SK-N-SH (cell line): ENCODE measurements around the gene AP1AR. TPM values are rescaled to one million over a fixed set of nuclear protein-coding genes. Genes with fewer than 3 reads are reported as not detected.

Experiments
- CTCF ChIA-PET: fragments of 300-600, 350-600 bp; formaldehyde crosslinking; extraction: SDS; loops from one replicate; lab custom pipeline; 2021; lab: Yijun Ruan, JAX
- POLR2A ChIA-PET: fragments of 350-600 bp; sonication (Branson Sonifier 250); formaldehyde crosslinking; extraction: SDS; loops from one replicate; lab custom pipeline; 2020; ENCODE audit warnings: antibody characterized with exemption, inconsistent platforms; lab: Yijun Ruan, JAX
- DNase-seq: peaks from one replicate; pipeline ENCODE4 v3.0.0; 2012
- H2AFZ ChIP-seq: fragments of 200-600 bp; sonication (generic); 2 replicates; pipeline ENCODE4 v1.8.1; 2016; ENCODE audit warnings: antibody characterized with exemption, mild to moderate bottlenecking, low read depth
- H3F3A ChIP-seq: fragments of 200-600 bp; sonication (generic); replicated peaks from 2 replicates; pipeline ENCODE3; 2016; ENCODE audit warnings: antibody characterized with exemption, mild to moderate bottlenecking; ENCODE audit not compliant: insufficient read depth
- H3K27ac ChIP-seq, 2 experiments: fragments of 200-500 bp in 1 of 2; fragments of 200-600 bp in 1 of 2; sonication (Bioruptor generic) in 1 of 2; sonication (generic), shearing (Covaris generic) in 1 of 2; 2 replicates each; pipeline versions ENCODE4 v1.5.1 to v1.6.1; 2014 to 2016; ENCODE audit warnings: low read depth in 2 of 2, inconsistent platforms in 1 of 2, low read length in 1 of 2, mild to moderate bottlenecking in 1 of 2, mixed read lengths in 1 of 2
- H3K27me3 ChIP-seq: fragments of 200-600 bp; sonication (generic), shearing (Covaris generic); 2 replicates; pipeline ENCODE4 v1.6.1; 2016; ENCODE audit warnings: mixed run types; ENCODE audit not compliant: insufficient read depth
- H3K36me3 ChIP-seq, 2 experiments: fragments of 200-500 bp in 1 of 2; fragments of 200-600 bp in 1 of 2; sonication (Bioruptor generic) in 1 of 2; sonication (generic) in 1 of 2; replicated peaks in 1 of 2; 2 replicates each; pipeline versions ENCODE3 to v1.5.1; 2014 to 2016; ENCODE audit warnings: low read length in 1 of 2, mild to moderate bottlenecking in 1 of 2; ENCODE audit not compliant: insufficient read depth in 2 of 2, control insufficient read depth in 1 of 2
- H3K4me1 ChIP-seq, 2 experiments: fragments of 200-500 bp in 1 of 2; fragments of 200-600 bp in 1 of 2; sonication (Bioruptor generic) in 1 of 2; sonication (generic), shearing (Covaris generic) in 1 of 2; 2 replicates each; pipeline versions ENCODE4 v1.5.1 to v1.6.1; 2014 to 2016; ENCODE audit warnings: low read depth in 1 of 2, low read length in 1 of 2, mixed run types in 1 of 2; ENCODE audit not compliant: insufficient read depth in 2 of 2, control insufficient read depth in 1 of 2
- H3K4me2 ChIP-seq: fragments of 200-600 bp; sonication (generic), shearing (Covaris generic); 2 replicates; pipeline ENCODE4 v1.6.1; 2017; ENCODE audit warnings: mixed run types
- H3K4me3 ChIP-seq, 2 experiments: fragments of 200-500 bp in 1 of 2; fragments of 200-600 bp in 1 of 2; sonication (Bioruptor generic) in 1 of 2; sonication (generic), shearing (Covaris generic) in 1 of 2; 2 replicates each; pipeline versions ENCODE4 v1.5.1 to v1.8.1; 2014 to 2016; ENCODE audit warnings: low read depth in 2 of 2, inconsistent platforms in 1 of 2, low read length in 1 of 2, mild to moderate bottlenecking in 1 of 2, mixed read lengths in 1 of 2, moderate library complexity in 1 of 2
- H3K79me2 ChIP-seq: fragments of 200-600 bp; sonication (generic); 2 replicates; pipeline ENCODE4 v1.8.1; 2017; ENCODE audit warnings: mild to moderate bottlenecking; ENCODE audit not compliant: insufficient read depth
- H3K9ac ChIP-seq: fragments of 200-600 bp; sonication (generic); 2 replicates; pipeline ENCODE4 v1.6.1; 2017; ENCODE audit warnings: mixed run types
- H3K9me2 ChIP-seq: fragments of 200-600 bp; sonication (generic); 2 replicates; pipeline ENCODE4 v1.6.1; 2017; ENCODE audit warnings: mixed run types
- H3K9me3 ChIP-seq: fragments of 200-600 bp; sonication (generic); 2 replicates; pipeline ENCODE4 v1.6.1; 2017; ENCODE audit warnings: mixed run types, mild to moderate bottlenecking, moderate library complexity
- H4K20me1 ChIP-seq: fragments of 200-600 bp; sonication (generic); 2 replicates; pipeline ENCODE4 v1.6.1; 2017; ENCODE audit warnings: mild to moderate bottlenecking, mixed run types; ENCODE audit not compliant: insufficient read depth
- ELF1 ChIP-seq: IDR thresholded peaks from 2 replicates; pipeline ENCODE4 v1.4.0; 2012
- FOSL2 ChIP-seq: IDR thresholded peaks from 2 replicates; pipeline ENCODE4 v1.4.0; 2012; ENCODE audit warnings: low read depth, mild to moderate bottlenecking, moderate library complexity, borderline replicate concordance
- GATA2 ChIP-seq: sonication (generic); formaldehyde crosslinking; IDR thresholded peaks from 2 replicates; pipeline ENCODE4 v1.5.0; 2020; ENCODE audit warnings: mild to moderate bottlenecking, missing genetic modification reagents
- JUND ChIP-seq: IDR thresholded peaks from 2 replicates; pipeline ENCODE4 v1.4.0; 2012
- MEF2A ChIP-seq: IDR thresholded peaks from 2 replicates; pipeline ENCODE4 v1.4.0; 2012; ENCODE audit warnings: low read depth, borderline replicate concordance
- NFIC ChIP-seq: IDR thresholded peaks from 2 replicates; pipeline ENCODE4 v1.4.0; 2012; ENCODE audit warnings: borderline replicate concordance
- POLR2AphosphoS5 ChIP-seq: IDR thresholded peaks from 2 replicates; pipeline ENCODE4 v1.6.1; 2012; ENCODE audit warnings: low read depth, low read length
- RAD21 ChIP-seq: IDR thresholded peaks from 2 replicates; pipeline ENCODE4 v1.6.1; 2012; ENCODE audit warnings: mild to moderate bottlenecking, low read length
- RCOR1 ChIP-seq: fragments of 150-350 bp; IDR thresholded peaks from 2 replicates; pipeline ENCODE4 v1.6.1; 2017; ENCODE audit warnings: antibody characterized with exemption, low read length
- REST ChIP-seq: IDR thresholded peaks from 2 replicates; pipeline ENCODE4 v1.6.1; 2012; ENCODE audit warnings: mild to moderate bottlenecking, low read depth, low read length, moderate library complexity
- RFX5 ChIP-seq: IDR thresholded peaks from 2 replicates; pipeline ENCODE4 v1.6.1; 2012; ENCODE audit warnings: mild to moderate bottlenecking, improper control_type of control experiment, low read length
- RXRA ChIP-seq: IDR thresholded peaks from 2 replicates; pipeline ENCODE4 v1.4.0; 2012; ENCODE audit warnings: low read depth, mild to moderate bottlenecking, borderline replicate concordance
- TAF1 ChIP-seq: IDR thresholded peaks from 2 replicates; pipeline ENCODE4 v1.6.1; 2012; ENCODE audit warnings: low read depth, mild to moderate bottlenecking, low read length, moderate library complexity, borderline replicate concordance
- TEAD4 ChIP-seq: IDR thresholded peaks from 2 replicates; pipeline ENCODE4 v1.4.0; 2012; ENCODE audit warnings: mild to moderate bottlenecking, borderline replicate concordance; ENCODE audit not compliant: insufficient read depth
- USF1 ChIP-seq: IDR thresholded peaks from 2 replicates; pipeline ENCODE4 v1.4.0; 2012; ENCODE audit warnings: low read depth, borderline replicate concordance
- USF2 ChIP-seq: fragments of 150-350 bp; IDR thresholded peaks from 2 replicates; pipeline ENCODE4 v1.6.1; 2017; ENCODE audit warnings: antibody characterized with exemption, low read length, low read depth, borderline replicate concordance
- YY1 ChIP-seq: IDR thresholded peaks from 2 replicates; pipeline ENCODE4 v1.4.0; 2012; ENCODE audit warnings: low read depth, mild to moderate bottlenecking
- WGBS: methylation state at CpG from one replicate; pipeline ENCODE4 v1.1.6; 2017; ENCODE audit warnings: low lambda C conversion rate; 5-methylcytosine and 5-hydroxymethylcytosine counted together
- polyA plus RNA-seq, 3 experiments: library from polyadenylated mRNA; depleted of rRNA; stranded (reverse); fragments of >200 nt; gene quantifications; 2 replicates each; pipeline ENCODE4 v1.2.3, GENCODE V29; 2012
- TF ChIP-seq, protein P1 (sequence below): fragments of 200-600 bp; sonication (generic); IDR thresholded peaks from 2 replicates; pipeline ENCODE4 v1.6.1; 2017; ENCODE audit warnings: antibody characterized with exemption, mild to moderate bottlenecking, moderate library complexity
- TF ChIP-seq, protein P2 (sequence below): fragments of 150-350 bp; IDR thresholded peaks from 2 replicates; pipeline ENCODE4 v1.6.1; 2016; ENCODE audit warnings: mild to moderate bottlenecking, low read depth, low read length

The AP1AR gene
- polyA plus RNA-seq, 1 of the 3 experiments (the other 2 are of a cell fraction) = 8.5 TPM

GRCh38 chr4:112257098-112257497 lies 25.5 kb downstream of the AP1AR start:
- CTCF ChIA-PET = interaction anchor here (0.8 to 2.1 kb wide), 4 partner anchors 10 to 158 kb away, joined by 3 to 8 read pairs (median 3); no protein-coding TSS in a partner anchor
- H3F3A ChIP-seq = no peaks in the 10 kb centered on the region
- H3K79me2 ChIP-seq = no peaks in the 10 kb centered on the region
- H3K4me1 ChIP-seq = no peaks in the 10 kb centered on the region
- TF ChIP-seq REST (no peak), USF1 (no peak), NFIC (no peak), YY1 (no peak)
- H3K4me2 ChIP-seq = no peak overlapping the region
- no peak overlapping the region for H3K4me3 ChIP-seq
- H3K9me2 ChIP-seq = no peaks in the 10 kb centered on the region; the same call in 1 of the 2 replicates
- no peak for DNase-seq
- no peaks in the 10 kb centered on the region for H4K20me1 ChIP-seq
- H2AFZ ChIP-seq = no peak overlapping the region
- H3K27ac ChIP-seq = no peak overlapping the region
- WGBS = 100% methylated on average over 2 of the region's 2 CpGs
- no peaks in the 10 kb centered on the region for H3K9me3 ChIP-seq
- no peak overlapping the region for H3K9ac ChIP-seq
- POLR2A ChIA-PET = no interaction called here
- no peaks in the 10 kb centered on the region for H3K27me3 ChIP-seq
- peaks cover 26 to 28% of the 10 kb centered on the region in 2 experiments for H3K36me3 ChIP-seq

DNA sequence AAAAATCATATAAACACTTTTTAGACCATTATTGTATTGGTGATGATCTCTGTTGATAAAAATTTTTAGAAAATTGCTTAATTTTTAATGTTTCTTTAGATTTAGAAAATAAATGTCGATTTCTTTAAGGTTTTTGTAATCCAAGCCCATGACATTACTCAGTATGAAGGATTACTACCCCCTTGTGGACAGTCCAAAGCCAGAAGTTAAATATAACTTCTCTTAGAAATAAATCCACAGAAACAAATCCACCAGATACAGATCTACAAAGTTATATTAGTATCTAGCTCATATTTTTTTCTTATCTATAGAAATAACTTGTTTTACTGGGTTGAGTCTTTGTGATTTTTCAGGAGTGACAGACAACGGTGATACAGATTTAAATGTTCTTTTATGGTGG lies 35.2 kb downstream of the AP1AR start:
- Histone ChIP-seq H3K9me3 (no peaks in the 10 kb centered on the region), H3K9me2 (no peaks in the 10 kb centered on the region), H2AFZ (no peak overlapping the region), H4K20me1 (no peaks in the 10 kb centered on the region), H3K79me2 (0 out of 2 replicates have a peak, but pooled peaks cover 5% of the 10 kb centered on the region), H3K27ac (no peak overlapping the region), H3K27me3 (no peaks in the 10 kb centered on the region), H3K9ac (no peak overlapping the region), H3K4me3 (no peak overlapping the region), H3F3A (peaks cover 12% of the 10 kb centered on the region), H3K4me2 (no peak overlapping the region), H3K36me3 (peaks cover 28 to 69% of the 10 kb centered on the region in 2 experiments), H3K4me1 (peaks cover 0 to 2% of the 10 kb centered on the region in 2 experiments; a peak in 1 of 4 replicates)
- ChIA-PET POLR2A (no interaction called here), CTCF (interaction anchor here (0.6 to 2.9 kb wide), 16 partner anchors 9 to 203 kb away, joined by 3 to 18 read pairs (median 4); partner anchors contain the start of genes AP1AR and TIFA)
- peak; percentile 12 for DNase-seq
- WGBS = 70% methylated on average over 2 of the region's 2 CpGs
- TF ChIP-seq RCOR1 = no peak
- no peak for TF ChIP-seq POLR2AphosphoS5
- TF ChIP-seq RFX5 = no peak
- no peak for TF ChIP-seq FOSL2
- TF ChIP-seq TAF1 = no peak
- peak; percentile 51 for TF ChIP-seq RAD21
- TF ChIP-seq TEAD4 = no peak
- TF ChIP-seq, protein P1, sequence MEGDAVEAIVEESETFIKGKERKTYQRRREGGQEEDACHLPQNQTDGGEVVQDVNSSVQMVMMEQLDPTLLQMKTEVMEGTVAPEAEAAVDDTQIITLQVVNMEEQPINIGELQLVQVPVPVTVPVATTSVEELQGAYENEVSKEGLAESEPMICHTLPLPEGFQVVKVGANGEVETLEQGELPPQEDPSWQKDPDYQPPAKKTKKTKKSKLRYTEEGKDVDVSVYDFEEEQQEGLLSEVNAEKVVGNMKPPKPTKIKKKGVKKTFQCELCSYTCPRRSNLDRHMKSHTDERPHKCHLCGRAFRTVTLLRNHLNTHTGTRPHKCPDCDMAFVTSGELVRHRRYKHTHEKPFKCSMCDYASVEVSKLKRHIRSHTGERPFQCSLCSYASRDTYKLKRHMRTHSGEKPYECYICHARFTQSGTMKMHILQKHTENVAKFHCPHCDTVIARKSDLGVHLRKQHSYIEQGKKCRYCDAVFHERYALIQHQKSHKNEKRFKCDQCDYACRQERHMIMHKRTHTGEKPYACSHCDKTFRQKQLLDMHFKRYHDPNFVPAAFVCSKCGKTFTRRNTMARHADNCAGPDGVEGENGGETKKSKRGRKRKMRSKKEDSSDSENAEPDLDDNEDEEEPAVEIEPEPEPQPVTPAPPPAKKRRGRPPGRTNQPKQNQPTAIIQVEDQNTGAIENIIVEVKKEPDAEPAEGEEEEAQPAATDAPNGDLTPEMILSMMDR = peak; percentile 70
- no peak for TF ChIP-seq ELF1
- TF ChIP-seq, protein P2, sequence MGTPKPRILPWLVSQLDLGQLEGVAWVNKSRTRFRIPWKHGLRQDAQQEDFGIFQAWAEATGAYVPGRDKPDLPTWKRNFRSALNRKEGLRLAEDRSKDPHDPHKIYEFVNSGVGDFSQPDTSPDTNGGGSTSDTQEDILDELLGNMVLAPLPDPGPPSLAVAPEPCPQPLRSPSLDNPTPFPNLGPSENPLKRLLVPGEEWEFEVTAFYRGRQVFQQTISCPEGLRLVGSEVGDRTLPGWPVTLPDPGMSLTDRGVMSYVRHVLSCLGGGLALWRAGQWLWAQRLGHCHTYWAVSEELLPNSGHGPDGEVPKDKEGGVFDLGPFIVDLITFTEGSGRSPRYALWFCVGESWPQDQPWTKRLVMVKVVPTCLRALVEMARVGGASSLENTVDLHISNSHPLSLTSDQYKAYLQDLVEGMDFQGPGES = no peak
- no peak for TF ChIP-seq MEF2A
- no peak for TF ChIP-seq RXRA
- no peak for TF ChIP-seq GATA2 (CRISPR knock-in tag)
- TF ChIP-seq USF2 = no peak
- TF ChIP-seq USF1 = no peak
- TF ChIP-seq JUND = no peak
